Mesangial cell (primary cell): ENCODE measurements around the gene MBD5. TPM values are rescaled to one million over a fixed set of nuclear protein-coding genes. Genes with fewer than 3 reads are reported as not detected.

Source experiments
- total RNA-seq: library from RNA; depleted of rRNA; stranded (reverse); fragments of >200 nt; gene quantifications from 2 replicates; pipeline ENCODE4 v1.2.3, GENCODE V29; 2015

MBD5 gene
- 8.8 and 19.6 TPM in 2 replicates for total RNA-seq

DNA sequence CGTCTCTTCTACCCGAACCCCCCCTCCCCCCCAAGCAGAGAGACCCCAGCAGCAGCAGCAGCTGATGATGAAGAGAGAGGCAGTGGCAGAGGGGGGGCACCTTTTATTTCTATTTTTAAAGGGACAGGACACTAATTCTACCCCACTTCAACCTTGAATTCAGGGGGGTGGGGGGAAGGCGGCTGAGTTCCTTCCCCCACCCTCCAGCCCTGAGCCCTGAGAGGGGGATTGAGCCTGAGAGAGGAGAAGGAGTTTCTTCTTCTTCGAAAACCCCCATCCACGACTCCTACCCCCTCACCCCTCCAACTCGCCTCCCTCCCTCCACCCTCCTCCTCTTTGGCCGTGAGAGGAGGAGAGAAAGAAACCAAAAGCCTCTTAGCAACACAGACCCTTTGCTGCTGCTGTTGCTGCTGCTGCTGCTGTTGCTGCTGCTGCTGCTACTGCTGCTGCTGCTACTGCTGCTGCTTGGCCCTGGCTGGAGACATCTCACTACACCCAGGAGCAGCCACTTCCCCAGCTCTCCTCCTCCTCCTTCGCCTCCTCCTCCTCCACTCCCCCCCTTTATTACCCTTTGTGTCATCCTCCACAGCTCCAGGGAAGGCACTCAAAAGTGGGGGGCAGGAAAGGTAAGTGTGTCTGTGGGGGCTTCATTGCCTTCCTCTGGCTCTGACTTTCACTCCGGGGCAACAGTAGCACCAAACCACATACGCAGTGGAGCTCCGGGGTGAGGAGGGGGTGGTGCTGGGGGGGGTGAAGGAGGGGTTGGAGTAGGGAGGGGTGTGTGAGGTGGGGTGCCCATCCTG is at the start of gene MBD5:
Gene MBD5 (plus strand): TSS at position 33 of the 803 bp plus-strand sequence.

DNA sequence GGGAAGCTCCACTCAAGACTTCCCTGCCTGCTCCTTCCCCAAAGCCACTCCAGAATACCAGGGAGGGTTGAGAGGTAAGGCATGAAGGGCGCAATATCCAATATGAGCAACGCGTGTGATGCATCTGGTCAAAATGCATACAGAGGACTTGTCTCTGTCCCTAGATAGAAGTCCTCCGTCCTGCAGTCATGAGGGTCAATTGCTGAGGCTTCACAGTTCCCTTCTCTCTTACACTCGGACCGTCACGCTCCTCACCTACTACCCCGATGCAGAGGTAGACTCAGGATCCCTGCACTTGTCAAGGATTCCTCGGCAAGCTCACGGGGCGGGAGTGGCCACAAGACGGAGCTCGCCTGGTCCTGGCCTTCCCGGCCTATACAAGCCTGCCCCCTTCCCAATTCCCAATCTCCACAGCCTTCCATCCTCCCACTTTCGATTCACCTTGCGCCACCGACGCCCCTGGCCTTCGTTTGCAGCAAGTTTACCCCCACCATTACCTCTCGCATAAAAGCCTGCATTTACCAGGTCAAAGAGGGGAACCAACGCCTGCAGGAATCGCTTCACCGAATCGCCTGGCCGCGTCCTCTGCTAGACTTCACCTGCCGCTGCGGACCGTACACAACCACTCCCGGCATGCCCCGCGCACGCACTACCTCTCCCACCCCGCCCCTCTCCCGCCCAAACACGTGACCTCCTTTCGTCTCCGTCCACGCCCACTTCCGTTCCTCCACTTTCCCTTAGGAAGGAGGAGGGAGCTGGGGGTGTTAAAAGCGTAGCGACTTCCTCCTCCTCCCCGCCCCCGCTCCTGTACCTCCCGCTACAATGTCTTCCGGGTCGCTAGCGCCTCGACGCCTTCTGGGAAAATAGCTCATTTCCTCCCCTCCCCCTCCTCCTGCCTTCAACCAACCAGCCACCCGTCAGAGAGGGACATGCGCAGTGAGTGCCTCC is 506 bp upstream of the MBD5 start, which contains the start of gene ORC4:
Gene ORC4 (minus strand): TSS at position 627 of the 948 bp plus-strand sequence. CDS start 44,779 bp downstream, outside the sequence.

Other genes starting within 250 kb of the MBD5 start
- 3.3 and 4.1 TPM in 2 replicates for gene ACVR2A, start 176.1 kb upstream of the MBD5 start, total RNA-seq
- 38.0 and 49.7 TPM in 2 replicates for gene ORC4, start 354 bp upstream of the MBD5 start, total RNA-seq